ENCODE data around the gene MLC1. TPM values are rescaled to one million over a fixed set of nuclear protein-coding genes. Genes with fewer than 3 reads are reported as not detected.

The MLC1 gene
- polyA plus RNA-seq, 1 donor = 0.57 TPM

DNA sequence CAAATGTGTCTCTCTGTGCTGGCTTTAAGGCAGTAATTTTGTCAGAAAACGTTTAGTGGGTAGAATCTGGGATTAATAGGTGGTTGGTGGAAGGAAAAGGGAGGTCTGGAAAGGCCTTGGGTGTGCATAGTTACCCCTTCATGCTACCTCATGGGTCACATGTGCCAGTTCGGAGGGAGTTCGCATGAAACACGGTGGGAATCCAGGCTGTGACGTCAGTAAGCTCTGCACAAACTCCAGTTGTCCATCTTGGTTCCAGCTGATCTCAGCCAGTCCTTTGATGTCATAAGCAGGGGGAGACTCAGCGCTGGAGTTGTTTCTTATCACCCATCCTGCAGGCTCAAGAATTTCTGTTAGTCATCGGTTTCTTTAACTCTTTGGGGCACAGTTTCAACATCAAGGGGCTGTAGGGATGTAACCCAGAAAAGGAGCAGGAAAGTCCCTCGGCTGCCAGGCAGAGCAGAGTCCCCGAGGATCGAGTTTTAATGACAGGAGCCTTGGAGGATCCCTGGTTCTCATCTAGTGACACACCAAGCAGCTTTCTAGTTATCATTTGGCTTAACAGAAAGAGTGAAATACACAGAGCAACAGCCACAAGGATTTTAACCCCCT is 33.4 kb upstream of the MLC1 start:
- H3K9me3 ChIP-seq (ENCODE audit: control insufficient read depth, low read depth, low read length) = peaks cover 9% of the 10 kb centered on the region
- peak overlapping the region; percentile 8 for H3K27ac ChIP-seq (ENCODE audit: low read length)
- H3K4me1 ChIP-seq (ENCODE audit: control insufficient read depth, insufficient read depth, low read length) = peaks cover 9% of the 10 kb centered on the region
- peak; percentile 65 to 69 for DNase-seq
- no CpG with 5 or more reads among the region's 10 CpGs for WGBS (ENCODE audit: insufficient coverage, low lambda C conversion rate)
- H3K27me3 ChIP-seq (ENCODE audit: control insufficient read depth, insufficient read depth, low read length) = peaks cover 2% of the 10 kb centered on the region
- no peak overlapping the region for H3K4me3 ChIP-seq (ENCODE audit: low read length)
- H3K36me3 ChIP-seq (ENCODE audit: control insufficient read depth, insufficient read depth, low read length) = no peaks in the 10 kb centered on the region

DNA sequence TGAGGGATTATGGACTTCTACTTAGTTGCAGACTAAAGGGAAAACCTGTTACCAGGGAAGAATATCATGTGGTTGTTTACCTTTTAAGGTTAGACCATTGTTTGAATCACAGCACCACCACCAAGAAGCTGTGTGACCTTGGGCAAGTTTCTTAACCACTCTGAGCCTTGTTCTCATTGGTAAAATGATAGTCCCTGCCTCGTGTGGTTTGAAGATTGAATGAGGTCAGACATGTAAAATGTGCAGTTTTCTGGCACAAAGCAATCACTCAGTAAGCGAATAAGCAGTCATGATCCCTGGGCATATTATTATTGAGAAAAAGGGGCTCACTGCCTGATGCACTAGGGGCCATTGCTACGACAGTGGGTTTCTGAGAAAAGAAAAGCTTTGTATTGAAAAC is 32.9 kb upstream of the MLC1 start:
- no peak for DNase-seq
- Histone ChIP-seq H3K9me3 (ENCODE audit: control insufficient read depth, low read depth, low read length) (peaks cover 4% of the 10 kb centered on the region), H3K27ac (ENCODE audit: low read length) (peak overlapping the region; percentile 8), H3K36me3 (ENCODE audit: control insufficient read depth, insufficient read depth, low read length) (no peaks in the 10 kb centered on the region), H3K4me1 (ENCODE audit: control insufficient read depth, insufficient read depth, low read length) (peaks cover 9% of the 10 kb centered on the region), H3K4me3 (ENCODE audit: low read length) (no peak overlapping the region), H3K27me3 (ENCODE audit: control insufficient read depth, insufficient read depth, low read length) (peaks cover 2% of the 10 kb centered on the region)
- whole genome bisulfite sequencing (ENCODE audit: insufficient coverage, low lambda C conversion rate) = 86% methylated on average over 1 of the region's 3 CpGs

DNA sequence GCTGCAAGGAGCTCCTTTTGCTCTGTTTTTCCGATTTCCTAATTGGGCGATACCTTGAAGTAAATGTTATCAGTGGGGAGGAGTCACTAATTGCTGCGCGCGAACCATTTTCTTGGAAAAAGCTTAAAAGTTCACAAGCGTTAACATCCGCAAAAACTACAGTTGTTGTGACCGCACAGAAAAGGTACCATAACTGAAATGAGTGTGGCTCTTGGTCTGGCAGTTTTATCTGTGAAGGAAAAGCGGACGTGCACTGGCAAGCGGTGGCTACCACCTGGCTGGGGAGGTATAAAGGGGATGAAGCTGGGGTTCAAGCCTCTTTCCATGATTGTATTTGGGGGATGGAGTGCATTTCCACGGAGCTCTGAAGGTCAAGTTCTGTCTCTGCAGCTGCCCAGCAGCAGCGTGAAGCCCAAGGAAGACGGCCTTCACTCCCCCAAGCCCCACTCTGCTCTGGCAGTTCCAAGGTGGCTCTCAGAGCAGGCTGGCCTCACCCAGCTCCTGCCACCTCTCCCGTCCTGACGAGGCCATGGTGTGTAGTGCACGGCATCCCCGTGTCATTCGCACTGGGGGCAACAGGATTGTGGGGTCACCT is 32.0 kb upstream of the MLC1 start:
- Histone ChIP-seq H3K27me3 (ENCODE audit: control insufficient read depth, insufficient read depth, low read length) (peaks cover 2% of the 10 kb centered on the region), H3K4me1 (ENCODE audit: control insufficient read depth, insufficient read depth, low read length) (peaks cover 9% of the 10 kb centered on the region), H3K27ac (ENCODE audit: low read length) (no peak overlapping the region), H3K9me3 (ENCODE audit: control insufficient read depth, low read depth, low read length) (no peaks in the 10 kb centered on the region), H3K4me3 (ENCODE audit: low read length) (no peak overlapping the region), H3K36me3 (ENCODE audit: control insufficient read depth, insufficient read depth, low read length) (no peaks in the 10 kb centered on the region)
- 84% methylated on average over 6 of the region's 19 CpGs for WGBS (ENCODE audit: insufficient coverage, low lambda C conversion rate)
- no peak for DNase-seq

DNA sequence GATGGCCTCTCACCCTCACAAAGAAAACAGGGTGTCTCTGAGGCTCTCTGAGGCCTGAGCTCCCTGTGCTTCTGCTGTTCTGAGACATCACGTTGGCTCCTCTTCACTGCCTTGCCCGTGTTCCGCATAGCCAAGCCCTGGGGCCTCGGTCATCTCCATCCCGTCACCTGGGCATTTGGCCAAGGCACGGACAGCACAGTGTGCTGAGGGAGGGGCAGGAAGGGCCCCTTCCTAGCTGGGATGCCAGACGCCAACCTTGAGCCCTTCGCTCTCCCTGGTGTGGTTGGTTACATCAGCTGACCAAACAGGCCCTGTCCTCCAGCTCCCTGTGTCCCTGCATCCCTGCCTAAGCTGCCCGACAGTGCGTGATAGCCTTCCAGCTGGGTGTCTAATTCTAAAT is 30.5 kb upstream of the MLC1 start:
- no peak overlapping the region for H3K27ac ChIP-seq (ENCODE audit: low read length)
- no peak for DNase-seq

DNA sequence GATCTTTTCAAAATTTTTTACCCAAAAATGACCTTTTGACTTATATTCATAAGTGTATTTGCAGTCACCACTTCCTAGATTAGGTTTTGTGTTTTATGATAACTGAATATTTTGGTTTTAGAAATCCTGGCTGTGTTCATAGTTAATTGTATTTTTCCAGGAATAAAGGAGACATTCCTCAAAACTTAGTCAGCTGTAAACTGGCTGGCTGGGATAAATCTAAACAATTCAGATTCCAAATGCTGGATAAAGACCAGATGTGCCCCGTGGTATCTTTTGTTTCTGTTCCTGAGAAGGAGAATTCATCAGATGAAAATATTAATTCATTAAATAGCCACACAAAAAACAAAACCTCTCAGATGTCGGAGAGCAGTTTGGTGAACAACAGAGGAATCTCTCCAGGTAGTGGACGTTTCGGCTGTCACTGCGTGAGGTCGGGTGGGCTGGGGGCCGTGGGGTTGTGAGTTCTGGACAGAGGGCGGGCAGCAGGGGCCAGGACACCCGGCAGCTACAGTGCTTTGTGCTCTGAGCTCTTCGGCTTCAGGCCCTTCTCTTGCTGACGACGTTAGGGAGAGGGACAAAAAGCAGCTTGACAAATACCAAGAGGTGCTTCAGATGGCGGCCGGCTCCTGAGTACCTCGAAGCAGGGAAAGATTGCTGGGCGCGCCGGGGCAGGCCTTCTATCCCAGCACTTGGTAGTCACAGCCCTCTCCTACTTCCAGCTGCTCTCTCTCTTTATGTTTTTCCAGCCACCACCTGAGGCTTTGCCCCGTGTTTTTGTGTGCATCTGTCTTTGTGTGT is 29.2 kb upstream of the MLC1 start:
- Histone ChIP-seq H3K36me3 (ENCODE audit: control insufficient read depth, insufficient read depth, low read length) (no peaks in the 10 kb centered on the region), H3K4me1 (ENCODE audit: control insufficient read depth, insufficient read depth, low read length) (peaks cover 7% of the 10 kb centered on the region), H3K4me3 (ENCODE audit: low read length) (no peak overlapping the region), H3K9me3 (ENCODE audit: control insufficient read depth, low read depth, low read length) (no peaks in the 10 kb centered on the region), H3K27me3 (ENCODE audit: control insufficient read depth, insufficient read depth, low read length) (peaks cover 2% of the 10 kb centered on the region), H3K27ac (ENCODE audit: low read length) (no peak overlapping the region)
- WGBS (ENCODE audit: insufficient coverage, low lambda C conversion rate) = 50% methylated on average over 1 of the region's 19 CpGs
- DNase-seq = no peak

More for the DNA sequence above, 30.5 kb upstream of the MLC1 start:
- Histone ChIP-seq H3K9me3 (ENCODE audit: control insufficient read depth, low read depth, low read length) (no peaks in the 10 kb centered on the region), H3K27me3 (ENCODE audit: control insufficient read depth, insufficient read depth, low read length) (peaks cover 2% of the 10 kb centered on the region), H3K4me1 (ENCODE audit: control insufficient read depth, insufficient read depth, low read length) (peaks cover 9% of the 10 kb centered on the region), H3K36me3 (ENCODE audit: control insufficient read depth, insufficient read depth, low read length) (no peaks in the 10 kb centered on the region), H3K4me3 (ENCODE audit: low read length) (no peak overlapping the region)
- no CpG with 5 or more reads among the region's 10 CpGs for WGBS (ENCODE audit: insufficient coverage, low lambda C conversion rate)

DNA sequence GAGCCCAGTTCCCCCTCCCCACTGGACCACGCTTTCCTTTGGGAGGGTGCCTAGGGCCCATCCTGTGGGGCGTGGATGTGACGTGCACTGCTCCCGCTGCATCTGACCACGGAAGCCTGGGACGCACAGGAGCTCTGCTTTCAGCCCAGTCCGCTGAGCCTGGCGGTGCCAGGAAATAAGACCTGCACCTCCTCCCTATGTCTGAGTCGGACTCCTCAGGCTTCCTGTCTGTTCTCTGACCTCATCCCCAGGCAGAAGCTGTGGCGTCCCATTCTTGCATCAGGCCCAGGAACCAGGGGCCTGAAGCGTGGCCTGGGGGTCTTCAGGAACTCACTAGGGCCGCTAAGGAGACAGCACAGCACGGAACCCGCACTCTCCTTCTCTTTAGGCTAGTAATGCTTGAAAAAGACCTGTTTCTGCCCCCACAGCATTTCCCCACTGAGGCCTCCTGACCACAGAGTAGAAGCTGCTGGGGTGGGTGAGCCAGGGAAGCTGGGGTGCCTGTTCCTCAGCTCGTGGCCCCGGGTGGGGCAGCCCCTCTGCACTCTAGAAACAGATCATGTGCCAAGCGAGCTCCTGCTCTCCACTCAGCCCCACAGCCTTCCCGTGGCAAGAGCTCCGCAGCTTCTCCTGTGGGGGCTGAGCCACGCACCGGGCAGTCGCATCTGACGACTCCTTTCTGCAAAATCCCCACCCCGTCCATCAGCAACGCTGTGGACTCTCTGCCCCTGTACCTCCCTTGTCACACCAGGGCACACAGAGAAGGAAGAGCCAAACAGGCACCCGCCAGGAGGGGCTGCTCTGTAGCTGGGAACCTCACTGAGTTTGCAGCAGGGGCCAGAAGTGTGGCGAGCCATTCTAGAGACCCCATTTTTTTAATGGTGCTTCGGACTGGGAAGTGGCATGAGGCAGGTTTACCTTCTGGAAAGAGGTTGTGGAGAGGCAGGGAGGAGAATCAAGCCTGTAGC is 27.2 kb upstream of the MLC1 start:
- no peaks in the 10 kb centered on the region for H3K36me3 ChIP-seq (ENCODE audit: control insufficient read depth, insufficient read depth, low read length)
- H3K27me3 ChIP-seq (ENCODE audit: control insufficient read depth, insufficient read depth, low read length) = peaks cover 2% of the 10 kb centered on the region
- H3K4me1 ChIP-seq (ENCODE audit: control insufficient read depth, insufficient read depth, low read length) = no peaks in the 10 kb centered on the region
- no peak for DNase-seq
- H3K27ac ChIP-seq (ENCODE audit: low read length) = no peak overlapping the region
- no peak overlapping the region for H3K4me3 ChIP-seq (ENCODE audit: low read length)
- no peaks in the 10 kb centered on the region for H3K9me3 ChIP-seq (ENCODE audit: control insufficient read depth, low read depth, low read length)
- no CpG with 5 or more reads among the region's 28 CpGs for WGBS (ENCODE audit: insufficient coverage, low lambda C conversion rate)

DNA sequence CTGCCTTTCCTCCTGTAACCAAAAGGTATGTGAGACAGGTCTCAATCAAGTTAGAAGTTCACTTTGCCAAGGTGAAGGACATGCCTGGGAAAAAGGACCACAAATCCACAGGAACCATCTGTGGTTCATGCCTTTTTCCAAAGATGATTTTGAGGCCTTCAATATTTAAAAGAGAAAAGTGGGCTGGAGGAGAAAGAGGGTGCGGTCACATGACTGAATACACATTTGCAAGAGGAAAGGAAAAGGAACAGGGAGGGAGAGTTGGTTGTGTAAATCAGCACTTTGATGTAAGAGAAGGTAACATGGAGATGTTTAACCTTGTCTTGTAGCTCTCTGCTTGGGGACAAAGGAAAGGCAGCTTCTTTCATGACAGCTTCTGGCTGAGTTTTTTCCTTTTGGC is 25.8 kb upstream of the MLC1 start:
- Histone ChIP-seq H3K27ac (ENCODE audit: low read length) (no peak overlapping the region), H3K4me3 (ENCODE audit: low read length) (no peak overlapping the region), H3K4me1 (ENCODE audit: control insufficient read depth, insufficient read depth, low read length) (no peaks in the 10 kb centered on the region), H3K36me3 (ENCODE audit: control insufficient read depth, insufficient read depth, low read length) (no peaks in the 10 kb centered on the region), H3K9me3 (ENCODE audit: control insufficient read depth, low read depth, low read length) (no peaks in the 10 kb centered on the region), H3K27me3 (ENCODE audit: control insufficient read depth, insufficient read depth, low read length) (peaks cover 2% of the 10 kb centered on the region)
- no peak for DNase-seq
- 100% methylated on average over 1 of the region's 1 CpG for WGBS (ENCODE audit: insufficient coverage, low lambda C conversion rate)

DNA sequence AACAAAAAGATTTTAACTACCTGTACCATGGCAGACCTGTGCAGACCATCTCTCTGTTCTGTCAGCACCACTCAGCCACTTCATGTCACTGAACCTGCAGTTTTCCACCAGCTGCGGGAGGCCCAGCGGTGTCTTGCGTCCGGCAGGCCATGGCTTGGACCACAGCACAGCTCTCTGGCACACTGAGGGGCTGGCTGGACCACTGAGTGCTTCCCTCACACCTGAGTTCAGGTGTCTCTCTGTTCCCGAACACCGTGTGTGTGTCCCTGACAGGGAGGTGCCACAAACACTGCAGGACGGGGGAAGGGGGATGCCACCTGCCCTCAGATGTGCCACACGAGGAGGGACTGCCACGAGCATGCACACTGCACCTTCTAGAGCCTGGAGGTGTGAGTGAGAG is 22.3 kb upstream of the MLC1 start:
- H3K4me3 ChIP-seq (ENCODE audit: low read length) = no peak overlapping the region
- H3K36me3 ChIP-seq (ENCODE audit: control insufficient read depth, insufficient read depth, low read length) = no peaks in the 10 kb centered on the region
- H3K9me3 ChIP-seq (ENCODE audit: control insufficient read depth, low read depth, low read length) = no peaks in the 10 kb centered on the region
- H3K27me3 ChIP-seq (ENCODE audit: control insufficient read depth, insufficient read depth, low read length) = no peaks in the 10 kb centered on the region
- DNase-seq = no peak
- no peaks in the 10 kb centered on the region for H3K4me1 ChIP-seq (ENCODE audit: control insufficient read depth, insufficient read depth, low read length)
- H3K27ac ChIP-seq (ENCODE audit: low read length) = no peak overlapping the region
- no CpG with 5 or more reads among the region's 9 CpGs for WGBS (ENCODE audit: insufficient coverage, low lambda C conversion rate)

DNA sequence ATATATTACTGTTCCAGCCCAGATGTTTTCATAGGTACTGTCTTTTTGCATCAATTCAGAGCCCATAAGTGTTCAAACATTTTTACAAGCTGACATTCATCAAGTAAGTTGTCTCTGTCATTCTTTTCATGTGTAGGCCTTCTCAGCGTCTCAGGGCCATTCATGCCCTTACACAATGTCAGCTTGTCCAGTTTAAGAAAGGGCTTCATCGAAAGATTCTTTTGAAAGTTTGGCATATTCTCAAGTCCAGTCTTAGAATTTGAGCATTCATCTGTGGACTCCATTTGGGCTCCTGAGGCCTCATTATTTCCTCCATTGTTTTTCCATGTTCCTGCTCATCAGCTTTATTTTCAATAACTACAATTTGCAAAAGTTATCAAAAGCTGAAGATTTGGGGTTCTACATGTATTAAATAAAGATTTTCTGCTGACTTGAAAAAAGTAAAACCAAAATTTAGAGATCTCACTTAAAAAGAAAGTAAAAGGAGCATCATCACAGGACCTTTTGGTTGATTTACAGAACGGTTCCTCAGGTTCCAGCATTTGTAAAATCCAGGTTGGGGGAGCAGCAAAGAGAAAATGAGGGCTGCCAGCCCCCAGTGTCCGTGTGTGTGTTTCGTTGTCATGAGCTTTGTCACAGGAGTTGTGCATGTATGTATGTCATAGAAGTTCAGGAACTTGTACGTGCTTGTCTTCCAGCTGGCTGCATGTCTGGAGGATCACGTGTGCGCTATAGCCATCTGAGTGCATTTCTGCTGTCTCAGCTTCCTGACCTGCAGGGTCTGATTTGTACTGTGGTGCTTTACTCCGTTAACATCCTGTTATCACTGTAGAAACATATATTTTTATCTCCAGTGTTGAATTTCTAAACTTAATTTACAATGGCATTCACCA is 20.2 kb upstream of the MLC1 start:
- no peak for DNase-seq
- H3K4me3 ChIP-seq (ENCODE audit: low read length) = no peak overlapping the region
- 83% methylated on average over 5 of the region's 9 CpGs for WGBS (ENCODE audit: insufficient coverage, low lambda C conversion rate)
- H3K9me3 ChIP-seq (ENCODE audit: control insufficient read depth, low read depth, low read length) = no peaks in the 10 kb centered on the region
- no peaks in the 10 kb centered on the region for H3K4me1 ChIP-seq (ENCODE audit: control insufficient read depth, insufficient read depth, low read length)
- no peak overlapping the region for H3K27ac ChIP-seq (ENCODE audit: low read length)
- H3K27me3 ChIP-seq (ENCODE audit: control insufficient read depth, insufficient read depth, low read length) = no peaks in the 10 kb centered on the region
- no peaks in the 10 kb centered on the region for H3K36me3 ChIP-seq (ENCODE audit: control insufficient read depth, insufficient read depth, low read length)
